KOPT-K1 (cell line): ENCODE results near the gene RBM26.
"Not testable (repeated sequence)": the region's sequence is repeated elsewhere in the genome, so short reads cannot be mapped to it uniquely, and the experiment has no call there.

Experiments used
- H3K27ac ChIP-seq: fragments of 200-600 bp; sonication (generic); 2 replicates; pipeline ENCODE4 v1.5.1; 2016; ENCODE audit warnings: antibody characterized with exemption, mild to moderate bottlenecking, low read depth, low read length; ENCODE audit not compliant: poor library complexity, severe bottlenecking
- H3K36me3 ChIP-seq: fragments of 200-600 bp; sonication (generic); 2 replicates; pipeline ENCODE4 v1.5.1; 2017; ENCODE audit warnings: antibody characterized with exemption, mild to moderate bottlenecking, low read length, moderate library complexity; ENCODE audit not compliant: insufficient read depth
- H3K9me3 ChIP-seq: fragments of 200-600 bp; sonication (generic); 2 replicates; pipeline ENCODE4 v1.5.1; 2017; ENCODE audit warnings: antibody characterized with exemption, low read length, mild to moderate bottlenecking; ENCODE audit not compliant: insufficient read depth, poor library complexity, severe bottlenecking

The RBM26 gene

DNA sequence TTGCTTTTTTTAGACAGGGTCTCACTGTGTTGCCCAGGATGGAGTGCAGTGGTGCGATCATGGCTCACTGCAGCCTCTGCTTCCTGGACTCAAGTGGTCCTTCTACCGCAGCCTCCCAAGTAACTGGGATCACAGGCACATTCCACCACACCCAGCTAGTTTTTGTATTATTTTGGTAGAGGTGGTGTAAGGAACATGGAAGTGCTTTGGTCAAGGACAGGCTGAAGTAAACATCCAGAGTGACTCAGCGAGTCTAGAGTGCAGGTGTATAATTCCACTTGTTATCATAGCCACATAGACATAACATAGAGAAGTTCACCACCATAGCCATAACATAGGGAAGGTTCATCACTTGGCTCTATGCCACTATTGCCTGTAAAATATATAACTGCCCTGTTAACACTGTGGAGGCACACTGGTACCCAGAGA, 98.6 kb downstream of the RBM26 start:
- no peaks in the 10 kb centered on the region for H3K9me3 ChIP-seq
- H3K27ac ChIP-seq, result no peak overlapping the region
- 0 out of 2 replicates have a peak, but pooled peaks cover 6% of the 10 kb centered on the region for H3K36me3 ChIP-seq

DNA sequence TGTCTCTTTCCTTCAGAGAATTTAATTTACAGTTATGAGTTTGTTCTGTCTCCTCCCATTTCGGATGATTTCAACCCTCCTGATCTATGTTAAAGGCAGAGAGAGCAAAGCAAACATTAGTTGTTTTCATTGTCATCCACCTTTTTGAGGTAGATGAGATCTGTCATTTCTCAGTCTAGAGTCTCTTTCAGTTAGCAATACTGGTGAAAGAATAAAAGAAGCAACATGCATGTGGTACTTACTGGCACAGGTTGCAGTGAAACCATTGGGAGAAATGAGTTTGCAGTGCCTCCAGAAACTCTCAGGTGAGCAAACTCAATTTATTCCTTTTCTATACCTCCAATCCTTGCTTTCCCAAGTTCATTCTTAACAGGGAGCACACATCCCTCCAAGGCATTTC, 99.4 kb downstream of the RBM26 start:
- Histone ChIP-seq H3K27ac (no peak overlapping the region), H3K9me3 (no peaks in the 10 kb centered on the region), H3K36me3 (no peaks in the 10 kb centered on the region)

DNA sequence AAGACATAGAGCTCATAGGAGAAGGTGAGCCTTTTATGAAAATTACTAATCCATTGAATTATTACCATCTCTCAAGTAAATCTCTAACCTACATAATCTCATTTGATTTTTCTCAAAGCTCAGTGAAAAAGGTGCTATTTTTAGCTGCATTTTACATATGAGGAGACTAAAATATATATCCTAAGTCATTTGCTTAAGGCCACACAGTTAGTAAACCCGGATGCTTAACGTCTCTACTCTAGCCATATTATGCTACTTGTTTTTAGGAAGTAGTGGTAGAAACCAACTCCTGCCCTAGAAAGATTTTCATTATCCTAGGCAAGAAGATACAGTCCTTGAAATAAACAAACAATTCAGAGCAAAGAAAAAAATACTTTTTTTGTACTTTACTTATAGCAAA, 108.9 kb downstream of the RBM26 start:
- H3K36me3 ChIP-seq, result no peaks in the 10 kb centered on the region
- H3K27ac ChIP-seq, result no peak overlapping the region
- no peaks in the 10 kb centered on the region for H3K9me3 ChIP-seq

DNA sequence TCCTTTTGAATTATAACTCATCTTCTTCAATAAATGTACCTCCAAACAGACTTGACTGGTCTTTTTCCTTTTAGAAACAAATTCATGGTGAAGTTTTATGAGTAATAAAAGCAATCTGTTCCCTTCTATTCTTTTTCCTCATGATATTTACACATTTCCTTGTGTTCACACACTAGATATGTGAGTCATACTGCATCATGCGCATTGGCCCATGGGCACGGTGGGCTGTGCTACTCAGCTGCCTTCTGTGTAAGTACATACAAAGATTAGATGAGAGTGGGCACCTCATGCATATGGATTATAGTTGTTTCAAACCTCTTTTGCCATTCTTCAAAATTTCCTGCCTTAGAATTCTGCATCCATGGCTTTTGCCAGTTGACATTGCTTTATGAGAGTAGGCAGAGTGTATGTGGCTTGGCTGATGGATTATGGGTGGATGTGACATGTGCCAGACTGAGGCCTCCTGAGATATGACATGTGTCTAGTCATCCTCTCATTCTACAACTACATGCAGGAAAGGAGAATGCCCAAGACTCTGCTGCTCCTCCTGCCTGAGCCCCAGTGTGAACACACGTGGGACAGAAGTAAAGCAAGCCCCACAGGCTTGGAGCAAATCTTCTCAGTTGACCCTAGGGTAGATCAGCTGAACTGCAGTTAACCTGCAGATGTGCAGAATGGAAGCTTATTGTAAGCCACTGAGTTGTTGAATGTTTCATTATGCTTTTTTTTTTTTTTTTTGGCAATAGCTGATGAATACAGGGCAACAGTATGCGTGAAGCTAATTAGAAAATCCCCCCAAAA, 109.9 kb downstream of the RBM26 start:
- H3K9me3 ChIP-seq, result no peaks in the 10 kb centered on the region
- no peaks in the 10 kb centered on the region for H3K36me3 ChIP-seq
- no peak overlapping the region for H3K27ac ChIP-seq

DNA sequence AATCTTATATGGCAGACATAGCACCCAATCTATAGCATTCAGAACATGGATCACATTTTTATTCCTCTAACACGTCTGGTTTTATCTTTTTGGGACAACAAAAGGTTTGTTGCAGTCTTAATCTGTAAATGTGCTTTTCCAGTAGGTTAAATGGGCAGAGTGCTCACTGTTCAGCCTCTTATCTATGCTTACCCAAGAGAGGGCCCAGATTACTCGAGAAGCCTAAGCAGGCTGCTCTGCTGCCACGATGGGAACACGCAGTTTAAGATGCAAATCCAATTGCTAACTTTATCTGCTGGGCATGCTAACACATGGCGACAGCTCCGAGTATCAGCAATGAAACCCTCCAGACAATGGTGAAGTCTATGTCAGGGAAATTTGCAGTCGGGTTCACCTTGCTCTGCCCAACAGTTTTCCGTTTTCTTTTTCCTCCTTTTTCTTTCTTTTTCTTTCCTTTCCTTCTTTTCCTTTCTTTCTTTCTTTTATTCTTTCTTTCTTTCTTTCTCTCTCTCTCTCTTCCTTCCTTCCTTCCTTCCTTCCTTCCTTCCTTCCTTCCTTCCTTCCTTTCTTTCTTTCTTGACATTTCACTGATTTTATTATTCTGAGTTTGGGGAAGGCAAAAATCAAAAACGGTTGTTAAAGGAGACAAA, 115.3 kb downstream of the RBM26 start:
- H3K9me3 ChIP-seq, result no peaks in the 10 kb centered on the region
- H3K27ac ChIP-seq, result no peak overlapping the region

DNA sequence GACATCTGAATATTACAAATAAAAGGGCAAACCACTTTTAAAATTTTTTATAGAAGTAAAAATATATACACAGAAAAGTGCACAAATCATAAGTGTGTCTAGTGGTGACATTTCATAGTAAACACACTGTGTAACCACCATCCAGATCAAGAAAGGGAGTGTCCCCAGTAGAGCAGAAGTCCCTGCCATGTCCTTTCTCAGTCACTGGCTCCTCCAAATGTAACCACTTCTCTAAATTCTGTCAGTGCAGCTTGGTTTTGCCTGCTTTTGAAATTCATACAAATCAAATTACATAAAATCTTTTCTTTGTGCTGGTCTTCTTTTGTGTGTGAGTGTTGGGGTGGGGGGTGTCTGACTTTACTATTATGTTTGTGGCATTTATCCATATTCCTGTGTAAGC, 116.5 kb downstream of the RBM26 start:
- Histone ChIP-seq H3K36me3 (no peaks in the 10 kb centered on the region), H3K27ac (no peak overlapping the region), H3K9me3 (no peaks in the 10 kb centered on the region)

More for the DNA sequence above, 115.3 kb downstream of the RBM26 start:
- no peaks in the 10 kb centered on the region for H3K36me3 ChIP-seq

DNA sequence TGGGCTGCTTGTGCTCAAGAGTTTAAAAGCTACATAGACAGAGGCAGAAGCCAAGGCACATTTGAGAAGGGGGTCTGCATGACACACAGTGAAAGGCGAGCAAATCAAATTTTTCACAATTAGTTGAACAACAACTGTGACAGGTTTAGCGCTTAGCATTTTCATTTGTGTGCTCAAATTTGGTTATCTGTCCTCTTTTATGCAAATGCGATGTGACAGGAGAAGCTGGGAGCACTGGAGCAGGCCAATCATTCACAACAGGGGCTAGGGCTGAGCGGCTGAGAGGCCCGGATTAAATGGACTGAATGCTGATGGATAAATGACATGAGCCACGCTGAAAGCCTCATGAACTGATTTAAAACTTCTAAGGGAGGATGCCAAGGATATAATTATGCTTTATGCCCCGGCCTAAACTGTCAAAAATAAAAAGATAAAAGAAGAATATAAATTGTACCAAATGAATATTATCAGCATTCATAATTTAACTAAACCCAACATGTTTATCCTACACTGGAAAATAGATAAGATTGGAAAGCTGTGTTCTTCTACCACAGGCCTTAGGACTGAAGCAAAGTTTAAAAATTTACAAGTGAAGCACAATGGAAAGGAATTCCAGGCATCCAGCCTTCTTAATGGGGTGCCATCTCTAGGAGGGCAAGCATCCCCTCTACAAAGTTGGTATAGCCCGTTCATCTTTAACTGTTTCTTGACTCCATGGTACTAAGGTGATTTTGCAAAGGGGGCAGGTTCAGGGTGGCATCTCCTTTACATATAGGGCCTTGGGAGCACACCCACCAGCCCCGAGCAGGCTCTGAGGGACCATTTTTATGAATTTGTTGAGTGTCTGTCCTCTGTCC, 117.9 kb downstream of the RBM26 start:
- Histone ChIP-seq H3K36me3 (no peaks in the 10 kb centered on the region), H3K27ac (no peak overlapping the region), H3K9me3 (no peaks in the 10 kb centered on the region)

DNA sequence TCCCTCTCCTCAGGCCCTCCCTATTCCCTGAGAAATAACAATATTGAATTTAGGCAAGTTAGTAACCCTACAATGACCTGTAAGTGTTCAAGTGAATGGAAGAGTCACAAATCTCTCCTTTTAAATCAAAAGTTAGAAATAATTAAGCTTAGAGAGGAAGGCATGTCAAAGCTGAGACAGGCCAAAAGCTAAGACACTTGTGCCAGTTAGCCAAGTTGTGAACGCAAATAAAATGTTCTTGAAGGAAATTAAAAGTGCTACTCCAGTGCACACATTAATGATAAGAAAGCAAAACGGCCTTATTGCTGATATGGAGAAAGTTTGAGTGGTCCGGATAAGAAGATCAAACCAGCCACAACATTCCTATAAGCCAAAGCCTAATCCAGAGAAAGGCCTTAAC, 120.9 kb downstream of the RBM26 start:
- H3K9me3 ChIP-seq, result no peaks in the 10 kb centered on the region
- no peaks in the 10 kb centered on the region for H3K36me3 ChIP-seq
- no peak overlapping the region for H3K27ac ChIP-seq

DNA sequence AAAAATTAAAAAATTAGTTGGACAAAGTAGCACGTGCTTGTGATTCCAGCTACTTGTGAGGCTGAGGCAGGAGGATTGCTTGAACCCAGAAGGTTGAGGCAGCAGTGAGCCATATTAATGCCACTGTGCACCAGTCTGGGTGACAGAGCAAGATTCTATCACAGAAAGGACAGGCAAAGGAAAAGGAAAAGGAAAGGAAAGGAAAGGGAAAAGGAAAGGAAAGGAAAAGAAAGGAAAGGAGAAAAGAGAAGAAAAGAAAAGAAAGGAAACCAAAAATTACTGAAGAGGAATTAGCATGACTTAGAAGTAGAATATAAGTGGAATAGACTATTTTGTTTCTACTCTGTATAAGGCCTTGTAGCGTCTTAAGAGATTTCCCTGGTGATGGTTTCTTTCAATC, 122.3 kb downstream of the RBM26 start:
- H3K9me3 ChIP-seq, result no peaks in the 10 kb centered on the region
- H3K27ac ChIP-seq, result no peak overlapping the region

DNA sequence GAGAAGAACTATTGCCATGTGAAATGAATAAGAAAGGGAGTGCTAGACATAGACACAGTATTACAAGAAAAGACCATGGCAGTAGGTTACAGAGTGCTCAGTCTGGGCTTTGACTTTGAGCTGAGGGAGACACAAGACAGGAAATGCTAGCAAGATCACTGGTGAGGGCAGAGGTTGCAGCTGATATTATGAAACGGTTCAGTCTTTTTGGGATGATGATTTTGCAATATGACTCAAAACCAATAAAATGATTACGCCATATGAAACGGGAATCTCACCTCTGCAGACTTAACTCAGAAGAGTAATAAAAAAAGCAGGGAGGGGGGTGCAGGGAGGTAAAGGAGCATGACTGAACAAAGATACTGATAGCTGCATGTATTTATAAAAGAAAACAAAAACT, 123.1 kb downstream of the RBM26 start:
- no peaks in the 10 kb centered on the region for H3K9me3 ChIP-seq
- no peak overlapping the region for H3K27ac ChIP-seq
- no peaks in the 10 kb centered on the region for H3K36me3 ChIP-seq

More for the DNA sequence above, 122.3 kb downstream of the RBM26 start:
- no peaks in the 10 kb centered on the region for H3K36me3 ChIP-seq

DNA sequence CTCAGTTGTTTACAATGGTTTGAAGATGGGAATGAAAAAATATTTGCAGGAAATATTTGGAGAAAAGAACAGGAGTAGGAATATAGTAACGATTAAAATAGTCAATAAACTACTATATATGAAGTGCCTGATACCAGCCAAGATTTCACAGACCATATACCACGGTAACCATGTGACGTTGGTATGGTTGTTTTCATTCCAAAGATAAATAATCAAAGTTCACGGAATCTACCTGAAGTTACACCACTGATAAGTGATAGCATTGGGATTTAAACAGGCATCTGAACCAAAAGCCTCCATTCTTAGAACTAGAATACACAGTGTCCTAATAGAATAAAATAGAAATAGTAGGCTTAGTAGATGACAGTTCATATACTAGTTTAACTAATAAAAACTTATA, 123.5 kb downstream of the RBM26 start:
- Histone ChIP-seq H3K36me3 (no peaks in the 10 kb centered on the region), H3K27ac (no peak overlapping the region), H3K9me3 (no peaks in the 10 kb centered on the region)

DNA sequence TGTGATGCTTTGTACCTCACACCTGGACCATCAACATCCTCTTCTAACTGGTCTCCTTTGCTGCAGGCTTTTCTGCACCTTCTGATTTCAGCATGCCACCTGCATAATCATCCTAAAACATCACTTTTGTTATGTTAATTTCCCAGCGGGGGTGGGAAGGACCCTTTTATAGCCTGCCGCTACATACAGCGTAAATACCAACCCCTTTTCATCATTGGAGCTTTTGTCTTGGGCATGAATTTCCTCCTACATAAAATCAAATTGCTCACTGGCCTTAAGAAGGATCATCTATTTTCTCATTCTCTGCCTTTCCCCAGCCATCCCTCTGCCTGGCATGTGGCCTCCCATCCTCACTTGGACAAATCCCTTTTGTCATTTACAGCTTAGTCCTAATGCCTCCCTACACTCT, 124.7 kb downstream of the RBM26 start:
- no peaks in the 10 kb centered on the region for H3K36me3 ChIP-seq
- no peaks in the 10 kb centered on the region for H3K9me3 ChIP-seq
- H3K27ac ChIP-seq, result no peak overlapping the region

DNA sequence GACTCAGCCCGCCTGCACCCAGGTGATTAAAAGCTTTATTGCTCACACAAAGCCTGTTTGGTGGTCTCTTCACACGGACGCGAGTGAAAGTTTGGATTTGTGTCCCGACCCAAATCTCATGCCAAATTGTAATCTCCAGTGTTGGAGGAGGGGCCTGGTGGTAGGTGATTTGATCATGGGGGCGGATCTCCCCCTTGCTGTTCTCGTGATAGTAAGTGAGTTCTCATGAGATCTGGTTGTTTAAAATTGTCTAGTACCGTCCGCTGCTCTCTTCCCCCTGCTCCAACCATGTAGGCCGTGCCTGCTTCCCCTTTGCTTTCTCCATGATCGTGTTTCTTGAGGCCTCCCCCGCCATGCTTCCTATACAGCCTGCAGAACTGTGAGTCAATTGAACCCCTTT, 126.3 kb downstream of the RBM26 start:
- not testable (repeated sequence) for H3K9me3 ChIP-seq, H3K36me3 ChIP-seq, H3K27ac ChIP-seq

DNA sequence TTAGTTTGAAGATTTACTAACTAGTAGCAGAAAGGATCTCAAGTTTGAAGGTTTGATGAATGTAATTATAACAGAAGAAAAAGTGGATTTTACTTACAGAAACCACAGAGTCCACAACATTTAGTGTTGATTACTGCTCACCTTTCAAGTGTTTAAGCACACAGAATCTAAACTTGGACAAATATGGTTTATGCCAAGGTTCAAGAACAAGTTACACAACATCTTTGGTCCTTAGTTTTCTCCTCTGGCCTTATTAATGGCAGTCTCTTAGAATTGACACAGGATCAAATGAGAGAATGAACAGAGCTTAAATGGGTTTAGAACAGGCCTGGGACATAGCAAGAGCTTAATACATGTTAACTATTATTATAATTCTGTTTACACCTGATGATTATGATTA, 133.0 kb downstream of the RBM26 start:
- Histone ChIP-seq H3K27ac (no peak overlapping the region), H3K36me3 (no peaks in the 10 kb centered on the region)

DNA sequence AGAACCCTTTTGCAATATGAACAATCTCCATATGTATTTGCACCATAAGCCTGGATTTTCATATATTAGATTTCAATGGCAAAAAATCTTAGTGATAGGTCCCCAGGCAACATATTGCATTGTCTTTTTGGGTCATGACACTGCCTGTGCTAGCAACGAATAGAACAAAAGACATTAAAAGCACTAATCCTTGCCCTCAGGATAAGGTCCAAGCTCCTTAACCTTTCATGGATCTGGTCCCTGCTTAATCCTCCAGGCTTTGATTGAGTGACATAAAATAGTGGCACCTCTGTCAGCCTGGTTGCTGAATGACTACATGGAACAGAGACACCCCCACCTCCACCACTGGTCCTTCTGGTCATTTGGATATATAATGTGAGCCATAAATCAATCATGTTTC, 134.4 kb downstream of the RBM26 start:
- Histone ChIP-seq H3K36me3 (no peaks in the 10 kb centered on the region), H3K27ac (no peak overlapping the region), H3K9me3 (peaks cover 4% of the 10 kb centered on the region)

More for the DNA sequence above, 133.0 kb downstream of the RBM26 start:
- peaks cover 1% of the 10 kb centered on the region for H3K9me3 ChIP-seq
